Lower leg skin (tissue), 3 donors: ENCODE measurements around the gene ATP6V1E1.
A peak's percentile ranks its signal among the peaks of the same experiment; 100 is the strongest.

Source experiments
- POLR2A ChIP-seq, 2 donors: fragments of 450-650 bp; IDR thresholded peaks; one replicate each; pipeline ENCODE4 v1.6.1; 2016 to 2017; ENCODE audit warnings: antibody characterized with exemption in 2 of 2, mild to moderate bottlenecking in 1 of 2, moderate library complexity in 1 of 2
- TF ChIP-seq, protein P1 (sequence below), 3 donors: fragments of 450-650 bp; IDR thresholded peaks; one replicate each; pipeline ENCODE4 v1.5.1; 2016; ENCODE audit warnings: antibody characterized with exemption in 3 of 3, mild to moderate bottlenecking in 3 of 3, moderate library complexity in 2 of 3

DNA sequence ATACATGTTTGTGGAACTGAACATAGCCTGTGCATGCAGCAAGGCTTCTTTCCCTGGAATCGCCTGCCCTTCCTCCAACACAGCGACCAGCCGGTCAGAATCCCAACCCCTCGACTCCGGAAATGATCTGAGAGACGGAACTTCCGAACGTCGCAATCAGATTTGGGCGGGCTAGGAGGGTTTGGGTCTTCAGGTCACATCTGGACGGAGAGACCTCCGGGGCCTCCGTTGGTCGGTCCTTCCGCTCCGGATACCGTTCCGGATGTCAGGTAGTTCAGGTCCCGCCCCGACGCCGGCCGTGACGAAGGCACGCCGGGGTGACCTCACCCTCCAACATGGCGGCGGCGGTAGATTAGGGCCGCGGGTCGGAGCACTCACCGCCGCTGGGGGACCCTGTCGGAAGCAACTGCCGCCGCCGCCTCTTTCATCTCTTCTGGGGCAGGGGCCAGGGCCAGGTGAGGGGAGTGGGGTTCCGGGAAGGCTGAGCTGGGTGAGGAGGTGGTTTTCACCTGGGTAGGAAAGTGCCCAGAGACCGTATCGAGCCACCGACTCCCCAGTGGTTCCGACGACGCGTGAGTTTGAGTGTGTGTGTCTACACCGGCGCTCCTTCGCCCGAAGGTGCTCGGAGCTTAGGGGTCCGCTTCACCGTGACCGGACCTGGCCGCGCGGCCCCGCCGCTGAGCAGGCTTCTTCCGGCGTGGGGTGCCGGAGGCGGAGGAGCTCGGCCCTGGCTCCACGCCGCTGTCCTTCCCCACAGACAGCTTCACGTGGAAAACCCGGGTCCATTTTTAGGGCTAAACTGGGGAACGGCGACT lies 10.1 kb upstream of the ATP6V1E1 start, which contains the start of gene BCL2L13:
- TF ChIP-seq, protein P1, sequence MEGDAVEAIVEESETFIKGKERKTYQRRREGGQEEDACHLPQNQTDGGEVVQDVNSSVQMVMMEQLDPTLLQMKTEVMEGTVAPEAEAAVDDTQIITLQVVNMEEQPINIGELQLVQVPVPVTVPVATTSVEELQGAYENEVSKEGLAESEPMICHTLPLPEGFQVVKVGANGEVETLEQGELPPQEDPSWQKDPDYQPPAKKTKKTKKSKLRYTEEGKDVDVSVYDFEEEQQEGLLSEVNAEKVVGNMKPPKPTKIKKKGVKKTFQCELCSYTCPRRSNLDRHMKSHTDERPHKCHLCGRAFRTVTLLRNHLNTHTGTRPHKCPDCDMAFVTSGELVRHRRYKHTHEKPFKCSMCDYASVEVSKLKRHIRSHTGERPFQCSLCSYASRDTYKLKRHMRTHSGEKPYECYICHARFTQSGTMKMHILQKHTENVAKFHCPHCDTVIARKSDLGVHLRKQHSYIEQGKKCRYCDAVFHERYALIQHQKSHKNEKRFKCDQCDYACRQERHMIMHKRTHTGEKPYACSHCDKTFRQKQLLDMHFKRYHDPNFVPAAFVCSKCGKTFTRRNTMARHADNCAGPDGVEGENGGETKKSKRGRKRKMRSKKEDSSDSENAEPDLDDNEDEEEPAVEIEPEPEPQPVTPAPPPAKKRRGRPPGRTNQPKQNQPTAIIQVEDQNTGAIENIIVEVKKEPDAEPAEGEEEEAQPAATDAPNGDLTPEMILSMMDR (IDR thresholded peaks at IDR 0.05) = no peak
- TF ChIP-seq POLR2A (IDR thresholded peaks at IDR 0.05) = peak in 1 of 2 donors; percentile 91
